ENCODE data around the gene MNAT1.
"Not testable (repeated sequence)": the region's sequence is repeated elsewhere in the genome, so short reads cannot be mapped to it uniquely, and the experiment has no call there.

The MNAT1 gene

GRCh38 chr14:60736494-60736893 is 1.9 kb downstream of the MNAT1 start:
- in situ Hi-C loops (cut with MboI; ENCODE audit: low sequenced_read_pairs), result no loop called here

- in situ Hi-C loops (cut with MboI; ENCODE audit: low sequenced_read_pairs), result no loop called here
Observed at GRCh38 chr14:60738843-60739508, 4.4 kb downstream of the MNAT1 start.

DNA sequence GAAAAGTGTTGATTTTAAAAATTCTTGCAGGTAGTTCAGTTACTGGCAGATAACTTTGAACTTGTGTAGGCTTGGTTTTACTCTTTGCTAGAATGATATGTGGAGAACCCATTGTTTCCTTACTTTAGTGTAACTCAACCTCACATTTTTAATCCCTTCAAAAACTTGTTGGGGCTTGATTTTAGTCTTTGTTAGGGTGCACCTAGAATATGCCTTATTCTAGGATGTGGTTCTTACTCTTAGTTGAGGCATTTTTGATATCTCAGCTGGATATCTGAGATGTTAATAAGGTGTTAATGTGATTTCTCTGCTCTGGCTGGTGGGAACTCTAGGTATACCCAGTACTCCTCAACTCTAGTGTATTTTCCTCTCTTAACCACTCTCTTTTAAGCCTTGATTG is 10.0 kb downstream of the MNAT1 start:
- in situ Hi-C loops (cut with MboI; ENCODE audit: low sequenced_read_pairs), result no loop called here

- in situ Hi-C loops (cut with MboI; ENCODE audit: low sequenced_read_pairs), result no loop called here
Observed at GRCh38 chr14:60753264-60754119, 18.9 kb downstream of the MNAT1 start.

GRCh38 chr14:60756847-60757246 is 22.3 kb downstream of the MNAT1 start:
- in situ Hi-C loops (cut with MboI; ENCODE audit: low sequenced_read_pairs), result no loop called here

DNA sequence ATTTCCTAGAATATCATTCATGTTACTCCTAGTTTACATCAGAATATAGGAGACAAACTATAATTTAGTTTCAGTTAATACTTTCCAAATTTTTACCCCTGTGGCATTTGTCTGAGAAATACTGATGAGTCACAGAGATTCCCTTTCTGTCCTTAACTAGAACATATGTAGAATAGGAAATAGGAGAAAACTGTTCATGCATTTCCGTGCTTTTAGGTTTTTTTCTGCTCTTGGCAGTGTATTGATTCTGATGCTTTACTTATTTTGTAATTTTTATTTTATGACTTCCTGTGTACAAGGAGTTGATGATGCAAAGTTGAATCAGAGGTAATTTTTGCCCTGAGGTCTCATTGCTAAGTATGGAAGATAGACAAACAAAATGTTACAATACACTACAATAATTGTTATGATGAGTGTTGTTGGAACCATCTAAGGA is 23.0 kb downstream of the MNAT1 start:
- in situ Hi-C loops (cut with MboI; ENCODE audit: low sequenced_read_pairs), result no loop called here

GRCh38 chr14:60758885-60759284 is 24.3 kb downstream of the MNAT1 start:
- in situ Hi-C loops (cut with MboI; ENCODE audit: low sequenced_read_pairs), result no loop called here

- in situ Hi-C loops (cut with MboI; ENCODE audit: low sequenced_read_pairs), result no loop called here
Observed at GRCh38 chr14:60760209-60760608, 25.6 kb downstream of the MNAT1 start.

GRCh38 chr14:60760644-60761364 is 26.2 kb downstream of the MNAT1 start:
- in situ Hi-C loops (cut with MboI; ENCODE audit: low sequenced_read_pairs), result no loop called here

DNA sequence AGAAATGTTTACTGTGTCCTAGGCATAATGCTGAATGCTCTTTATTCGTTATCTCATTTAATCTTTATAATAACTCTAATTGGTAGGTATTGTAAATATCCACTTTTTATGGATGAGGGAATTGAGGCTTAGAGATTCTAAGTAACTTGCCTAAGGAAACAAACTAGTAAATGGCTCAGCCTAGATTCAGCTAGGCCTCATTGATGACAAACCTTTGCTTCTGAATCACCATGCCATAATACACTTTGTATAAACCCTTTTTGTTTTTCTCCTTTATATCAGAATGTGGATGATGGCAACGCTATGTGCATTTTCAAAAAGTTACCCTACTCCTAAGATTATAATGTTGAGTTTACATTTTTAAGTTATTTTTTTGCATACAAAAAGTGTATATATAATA is 34.0 kb downstream of the MNAT1 start:
- in situ Hi-C loops (cut with MboI; ENCODE audit: low sequenced_read_pairs), result no loop called here

GRCh38 chr14:60771117-60771516 is 36.6 kb downstream of the MNAT1 start:
- in situ Hi-C loops (cut with MboI; ENCODE audit: low sequenced_read_pairs), result no loop called here

GRCh38 chr14:60773558-60773957 is 39.0 kb downstream of the MNAT1 start:
- in situ Hi-C loops (cut with MboI; ENCODE audit: low sequenced_read_pairs), result no loop called here

DNA sequence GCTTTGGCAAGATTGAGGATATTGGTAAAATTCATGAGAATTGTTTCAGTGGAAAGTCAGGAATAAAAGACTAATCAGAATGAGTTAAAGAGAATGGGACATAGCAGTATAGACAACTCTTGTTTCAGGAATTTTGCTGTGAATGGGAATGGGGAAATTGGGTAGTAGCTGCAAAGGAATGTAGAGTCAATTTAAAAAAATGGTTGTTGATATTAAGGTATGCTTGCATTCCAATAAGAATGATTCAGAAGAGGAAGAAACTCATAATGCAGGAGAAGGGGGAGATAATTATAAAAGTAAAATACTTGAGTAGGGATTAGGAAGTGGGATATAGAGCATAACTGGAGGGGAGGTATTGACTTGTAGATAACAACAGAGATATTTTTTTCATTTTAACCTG is 40.7 kb downstream of the MNAT1 start:
- in situ Hi-C loops (cut with MboI; ENCODE audit: low sequenced_read_pairs), result no loop called here

DNA sequence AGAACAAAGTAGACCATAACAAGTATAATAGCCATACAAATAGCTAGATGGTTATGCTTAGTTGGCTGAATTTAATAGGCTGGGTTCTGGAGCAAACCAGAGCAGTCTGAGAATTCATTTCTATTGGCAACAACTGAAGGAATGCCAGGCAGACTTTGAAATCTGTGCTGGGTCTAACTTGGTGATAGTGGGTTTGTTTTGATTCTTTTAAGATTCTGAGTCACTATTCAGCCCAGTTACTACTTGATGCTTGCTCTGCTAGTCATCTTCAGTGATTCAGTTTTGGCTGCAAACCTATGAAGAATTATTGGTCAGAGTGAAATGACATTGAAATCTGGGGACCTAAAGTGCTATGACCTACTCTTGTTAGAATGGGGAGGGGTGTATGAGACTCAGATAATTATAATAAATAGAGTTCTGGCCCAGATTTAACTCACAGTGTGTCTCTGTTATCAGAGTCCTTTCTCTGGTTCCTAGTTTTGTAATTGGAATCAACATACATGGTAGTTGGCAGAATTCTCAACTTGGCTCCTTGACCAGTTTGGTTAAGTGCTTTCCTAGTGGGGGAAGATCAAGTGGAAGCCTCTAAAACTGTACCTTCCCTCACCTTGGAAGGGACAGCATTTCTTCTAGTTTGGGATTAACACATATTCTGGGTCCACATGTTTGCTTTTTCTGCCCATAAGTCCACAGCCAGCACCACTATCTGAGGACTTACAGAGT is 43.5 kb downstream of the MNAT1 start:
- in situ Hi-C loops (cut with MboI; ENCODE audit: low sequenced_read_pairs), result no loop called here

- in situ Hi-C loops (cut with MboI; ENCODE audit: low sequenced_read_pairs), result not testable (repeated sequence)
Observed at GRCh38 chr14:60779745-60780514, 45.4 kb downstream of the MNAT1 start.

DNA sequence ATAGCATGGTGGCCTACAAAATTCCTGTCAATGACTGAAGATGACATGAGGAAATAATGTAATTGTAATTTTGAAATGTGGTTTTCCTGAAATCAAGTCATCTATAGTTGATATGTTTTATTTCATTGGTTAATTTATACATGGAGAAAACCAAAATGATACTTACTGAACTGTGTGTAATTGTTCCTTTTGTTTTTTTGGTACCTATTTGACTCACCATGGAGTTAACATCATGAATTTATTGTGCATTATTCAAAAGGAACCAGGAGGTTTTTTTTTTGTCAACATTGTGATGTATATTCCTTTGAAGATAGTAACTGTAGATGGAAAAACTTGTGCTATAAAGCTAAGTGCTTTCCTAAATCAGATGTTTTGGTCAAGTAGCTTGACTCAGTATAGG is 46.0 kb downstream of the MNAT1 start:
- in situ Hi-C loops (cut with MboI; ENCODE audit: low sequenced_read_pairs), result not testable (repeated sequence)

DNA sequence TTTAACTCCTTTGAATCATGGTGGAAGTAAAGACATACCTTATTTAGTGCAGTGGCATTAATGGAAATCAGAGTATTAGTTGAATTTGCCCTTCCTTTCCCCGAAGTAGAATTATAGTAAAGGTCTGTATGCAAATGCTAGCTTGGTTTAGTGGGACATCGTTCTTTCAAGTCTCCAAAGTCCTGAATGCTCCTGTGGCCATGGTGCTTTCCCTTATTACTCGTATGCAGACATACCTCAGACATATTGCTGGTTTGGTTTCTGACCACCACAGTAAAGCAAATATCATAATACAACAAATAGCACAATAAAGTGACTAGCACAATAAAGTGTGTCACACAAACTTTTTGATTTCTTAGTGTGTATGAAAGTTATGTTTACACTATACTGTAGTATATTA is 52.3 kb downstream of the MNAT1 start:
- in situ Hi-C loops (cut with MboI; ENCODE audit: low sequenced_read_pairs), result no loop called here

- in situ Hi-C loops (cut with MboI; ENCODE audit: low sequenced_read_pairs), result no loop called here
Observed at GRCh38 chr14:60789656-60790055, 55.1 kb downstream of the MNAT1 start.

DNA sequence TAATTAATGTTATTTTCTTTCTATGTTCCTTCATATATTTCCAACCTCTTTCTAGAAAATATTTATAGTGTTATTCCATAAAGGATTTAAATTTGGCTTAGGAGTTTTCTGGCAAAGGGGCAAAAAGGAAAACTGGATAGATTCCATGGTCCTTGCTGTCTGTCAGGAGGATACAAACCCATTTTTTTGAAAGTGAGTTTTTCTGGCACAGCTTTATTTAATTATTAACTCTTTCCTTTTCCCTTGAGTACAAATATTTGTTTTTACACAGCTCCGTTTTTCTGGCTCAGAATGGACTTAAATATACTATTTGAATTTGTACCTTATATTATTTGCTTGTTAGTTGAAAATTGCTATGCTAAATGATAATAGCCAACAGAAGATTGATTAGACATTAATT is 56.3 kb downstream of the MNAT1 start:
- in situ Hi-C loops (cut with MboI; ENCODE audit: low sequenced_read_pairs), result no loop called here

DNA sequence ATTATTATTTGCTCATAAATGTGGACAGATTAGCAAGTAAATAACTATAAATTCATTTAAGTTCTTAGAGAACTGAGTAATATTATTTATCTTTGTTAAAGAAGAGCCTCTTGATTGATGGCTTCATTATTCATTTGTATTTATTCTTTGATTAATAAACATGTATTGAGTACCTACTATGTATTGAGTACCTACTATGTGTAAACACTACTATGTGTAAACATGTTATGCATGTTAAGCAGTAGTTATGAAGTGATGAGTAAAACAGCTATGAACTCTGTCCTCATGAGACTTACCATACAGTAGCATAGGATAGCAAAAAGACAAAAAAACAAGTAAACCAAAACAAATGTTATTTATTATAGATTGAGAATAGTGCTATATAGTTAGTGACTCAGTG is 61.9 kb downstream of the MNAT1 start:
- in situ Hi-C loops (cut with MboI; ENCODE audit: low sequenced_read_pairs), result no loop called here
